Kidney capillary endothelial cell (primary cell): ENCODE data around the gene CLK3.
"Not testable (repeated sequence)": the region's sequence is repeated elsewhere in the genome, so short reads cannot be mapped to it uniquely, and the experiment has no call there.

Source experiments
- DNase-seq: peaks from one replicate; pipeline ENCODE4 v3.0.0-alpha.2; 2018; ENCODE audit warnings: low spot score

CLK3 gene

GRCh38 chr15:74621936-74622335 lies 6.3 kb downstream of the CLK3 start:
- no peak for DNase-seq

GRCh38 chr15:74622758-74623157 lies 7.1 kb downstream of the CLK3 start:
- no peak for DNase-seq

GRCh38 chr15:74624020-74624602 lies 8.5 kb downstream of the CLK3 start:
- no peak for DNase-seq

- DNase-seq: no peak
These were observed 10.1 kb downstream of the CLK3 start for GRCh38 chr15:74625693-74626092.

GRCh38 chr15:74626336-74626735 lies 10.7 kb downstream of the CLK3 start:
- DNase-seq: no peak

GRCh38 chr15:74626752-74627692 lies 11.4 kb downstream of the CLK3 start:
- DNase-seq: no peak

GRCh38 chr15:74627766-74628165 lies 12.1 kb downstream of the CLK3 start:
- DNase-seq: no peak

GRCh38 chr15:74628199-74628598 lies 12.6 kb downstream of the CLK3 start:
- DNase-seq: no peak

GRCh38 chr15:74628949-74629348 lies 13.3 kb downstream of the CLK3 start:
- DNase-seq: no peak

GRCh38 chr15:74629696-74630095 lies 14.1 kb downstream of the CLK3 start:
- DNase-seq: not testable (repeated sequence)

- DNase-seq: no peak
These were observed 14.8 kb downstream of the CLK3 start for GRCh38 chr15:74630284-74631086.

GRCh38 chr15:74631087-74631385 lies 15.4 kb downstream of the CLK3 start:
- no peak for DNase-seq

GRCh38 chr15:74631408-74631807 lies 15.8 kb downstream of the CLK3 start:
- no peak for DNase-seq

GRCh38 chr15:74631935-74632560 lies 16.4 kb downstream of the CLK3 start:
- peak; percentile 48 for DNase-seq

GRCh38 chr15:74632601-74633000 lies 17.0 kb downstream of the CLK3 start:
- no peak for DNase-seq

GRCh38 chr15:74633781-74634180 lies 18.1 kb downstream of the CLK3 start:
- no peak for DNase-seq

- DNase-seq: peak; percentile 63
These were observed 19.6 kb downstream of the CLK3 start for GRCh38 chr15:74635228-74635627.

- no peak for DNase-seq
These were observed 21.3 kb downstream of the CLK3 start for GRCh38 chr15:74636984-74637383.

- DNase-seq: no peak
These were observed 25.5 kb downstream of the CLK3 start for GRCh38 chr15:74641151-74641550.

- DNase-seq: no peak
These were observed 26.7 kb downstream of the CLK3 start for GRCh38 chr15:74642348-74642733.

GRCh38 chr15:74642734-74643664 lies 27.4 kb downstream of the CLK3 start:
- DNase-seq: no peak
